Measurements from ENCODE around the gene PCNX1.
"Not testable (repeated sequence)": the region's sequence is repeated elsewhere in the genome, so short reads cannot be mapped to it uniquely, and the experiment has no call there.

The PCNX1 gene

DNA sequence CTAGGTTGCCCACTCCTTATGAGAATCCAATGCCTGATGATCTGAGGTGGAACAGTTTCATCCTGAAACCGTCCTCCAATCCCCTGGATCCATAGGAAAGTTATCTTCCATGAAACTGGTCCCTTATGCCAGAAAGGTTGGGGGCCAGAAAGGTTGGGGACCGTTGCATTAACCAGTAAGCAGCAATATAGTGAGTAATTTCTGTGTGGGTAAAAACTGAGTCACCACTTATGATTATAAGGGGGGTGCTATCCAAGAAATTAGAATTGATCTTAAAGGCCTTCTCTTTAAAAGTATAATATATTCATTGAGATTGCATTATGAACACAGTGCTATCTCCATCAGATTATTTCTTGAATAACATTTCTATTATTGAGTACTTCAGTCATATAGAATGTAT, 97.2 kb downstream of the PCNX1 start:
- Histone ChIP-seq H3K4me1 (ENCODE audit: control insufficient read depth, insufficient read depth, low read length) (peaks cover 40% of the 10 kb centered on the region), H3K4me2 (ENCODE audit: low read length) (no peak overlapping the region), H3K27me3 (ENCODE audit: control insufficient read depth, insufficient read depth, low read length) (no peaks in the 10 kb centered on the region), H3K36me3 (ENCODE audit: insufficient read depth, low read length) (peaks cover 19% of the 10 kb centered on the region), H3K9me3 (replicated peaks; ENCODE audit: low read length) (no peaks in the 10 kb centered on the region), H3K9ac (ENCODE audit: low read depth, low read length) (no peak overlapping the region), H3K4me3 (ENCODE audit: low read length) (no peak overlapping the region)

DNA sequence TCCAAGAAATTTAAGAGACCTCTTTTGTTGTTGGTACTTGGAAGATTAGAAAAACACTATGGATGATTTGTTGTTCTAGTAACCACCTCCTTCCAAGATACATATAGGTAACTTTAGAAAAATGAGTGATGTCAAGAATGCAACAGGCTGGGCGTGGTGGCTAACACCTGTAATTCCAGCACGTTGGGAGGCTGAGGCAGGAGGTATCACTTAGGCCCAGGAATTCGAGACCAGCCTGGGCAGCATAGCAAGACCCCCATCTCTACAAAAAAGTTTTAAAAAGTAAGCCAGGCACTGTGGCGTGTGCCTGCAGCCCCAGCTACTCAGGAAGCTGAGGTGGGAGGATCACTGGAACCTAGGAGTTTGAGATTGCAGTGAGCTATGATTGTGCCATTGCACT, 97.8 kb downstream of the PCNX1 start:
- H3K27me3 ChIP-seq (ENCODE audit: control insufficient read depth, insufficient read depth, low read length), result no peaks in the 10 kb centered on the region
- no peak overlapping the region for H3K4me2 ChIP-seq (ENCODE audit: low read length)
- H3K4me3 ChIP-seq (ENCODE audit: low read length), result no peak overlapping the region
- no peak overlapping the region for H3K9ac ChIP-seq (ENCODE audit: low read depth, low read length)
- H3K36me3 ChIP-seq (ENCODE audit: insufficient read depth, low read length), result peaks cover 19% of the 10 kb centered on the region
- H3K4me1 ChIP-seq (ENCODE audit: control insufficient read depth, insufficient read depth, low read length), result peaks cover 40% of the 10 kb centered on the region
- no peaks in the 10 kb centered on the region for H3K9me3 ChIP-seq (replicated peaks; ENCODE audit: low read length)

DNA sequence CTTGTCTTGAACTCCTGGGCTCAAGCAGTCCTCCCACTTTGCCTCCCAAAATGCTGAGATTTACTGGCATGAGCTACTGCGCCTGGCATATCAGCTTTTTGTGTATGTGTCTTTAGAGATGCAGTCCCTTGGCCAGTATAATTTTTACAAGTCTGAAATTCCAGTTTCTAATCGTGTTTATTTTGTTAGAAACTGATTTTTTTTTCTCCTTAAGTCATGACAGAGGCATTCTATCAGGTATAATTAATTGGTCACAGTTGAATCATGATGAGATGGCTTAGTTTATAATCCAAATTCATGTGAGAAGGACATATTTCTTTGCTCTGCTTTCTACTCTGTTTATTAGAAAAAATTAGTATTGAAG, 98.9 kb downstream of the PCNX1 start:
- Histone ChIP-seq H3K9me3 (replicated peaks; ENCODE audit: low read length) (no peaks in the 10 kb centered on the region), H3K4me1 (ENCODE audit: control insufficient read depth, insufficient read depth, low read length) (peaks cover 40% of the 10 kb centered on the region), H3K36me3 (ENCODE audit: insufficient read depth, low read length) (peaks cover 18% of the 10 kb centered on the region), H3K27me3 (ENCODE audit: control insufficient read depth, insufficient read depth, low read length) (no peaks in the 10 kb centered on the region), H3K4me2 (ENCODE audit: low read length) (peak overlapping the region; percentile 12), H3K9ac (ENCODE audit: low read depth, low read length) (no peak overlapping the region), H3K4me3 (ENCODE audit: low read length) (no peak overlapping the region)

DNA sequence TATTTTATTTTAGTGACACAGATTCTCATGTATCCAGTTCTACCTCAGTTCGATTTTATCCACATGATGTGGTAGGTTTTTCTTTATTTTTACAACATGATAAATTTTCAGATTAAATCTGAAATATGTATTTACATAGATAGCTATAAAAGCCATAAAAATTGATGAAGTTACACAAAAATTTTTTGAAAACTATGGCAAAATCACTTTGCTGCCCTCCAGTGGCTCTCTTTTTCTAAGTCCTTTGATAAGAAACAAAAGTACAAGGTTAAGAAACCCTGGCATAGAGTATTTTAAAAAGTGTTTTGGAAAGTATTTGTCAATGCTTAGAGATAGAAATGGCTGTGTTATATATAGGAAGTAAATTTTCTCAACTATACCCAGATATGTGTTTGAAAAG, 104.2 kb downstream of the PCNX1 start:
- no peaks in the 10 kb centered on the region for H3K9me3 ChIP-seq (replicated peaks; ENCODE audit: low read length)
- no peak overlapping the region for H3K4me3 ChIP-seq (ENCODE audit: low read length)
- peaks cover 11% of the 10 kb centered on the region for H3K4me1 ChIP-seq (ENCODE audit: control insufficient read depth, insufficient read depth, low read length)
- no peak overlapping the region for H3K9ac ChIP-seq (ENCODE audit: low read depth, low read length)
- no peaks in the 10 kb centered on the region for H3K27me3 ChIP-seq (ENCODE audit: control insufficient read depth, insufficient read depth, low read length)
- H3K4me2 ChIP-seq (ENCODE audit: low read length), result no peak overlapping the region
- peaks cover 18% of the 10 kb centered on the region for H3K36me3 ChIP-seq (ENCODE audit: insufficient read depth, low read length)

DNA sequence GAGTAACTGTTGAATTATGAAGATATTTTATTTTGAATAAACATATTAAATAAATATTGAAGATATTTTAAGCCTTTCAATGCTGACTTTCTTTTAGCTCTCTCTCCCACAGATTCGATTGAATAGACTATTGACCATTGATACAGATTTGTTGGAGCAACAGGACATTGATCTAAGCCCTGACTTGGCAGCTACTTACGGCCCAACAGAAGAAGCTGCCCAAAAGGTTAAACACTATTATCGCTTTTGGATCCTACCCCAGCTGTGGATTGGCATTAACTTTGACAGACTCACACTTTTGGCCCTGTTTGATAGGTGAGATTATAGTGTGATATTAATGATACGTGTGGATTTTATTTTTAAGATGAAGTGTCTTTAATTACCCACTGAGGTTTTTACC, 105.6 kb downstream of the PCNX1 start:
- Histone ChIP-seq H3K27me3 (ENCODE audit: control insufficient read depth, insufficient read depth, low read length) (no peaks in the 10 kb centered on the region), H3K4me2 (ENCODE audit: low read length) (no peak overlapping the region), H3K4me1 (ENCODE audit: control insufficient read depth, insufficient read depth, low read length) (peaks cover 3% of the 10 kb centered on the region), H3K4me3 (ENCODE audit: low read length) (no peak overlapping the region), H3K9ac (ENCODE audit: low read depth, low read length) (no peak overlapping the region), H3K36me3 (ENCODE audit: insufficient read depth, low read length) (peaks cover 21% of the 10 kb centered on the region), H3K9me3 (replicated peaks; ENCODE audit: low read length) (no peaks in the 10 kb centered on the region)

DNA sequence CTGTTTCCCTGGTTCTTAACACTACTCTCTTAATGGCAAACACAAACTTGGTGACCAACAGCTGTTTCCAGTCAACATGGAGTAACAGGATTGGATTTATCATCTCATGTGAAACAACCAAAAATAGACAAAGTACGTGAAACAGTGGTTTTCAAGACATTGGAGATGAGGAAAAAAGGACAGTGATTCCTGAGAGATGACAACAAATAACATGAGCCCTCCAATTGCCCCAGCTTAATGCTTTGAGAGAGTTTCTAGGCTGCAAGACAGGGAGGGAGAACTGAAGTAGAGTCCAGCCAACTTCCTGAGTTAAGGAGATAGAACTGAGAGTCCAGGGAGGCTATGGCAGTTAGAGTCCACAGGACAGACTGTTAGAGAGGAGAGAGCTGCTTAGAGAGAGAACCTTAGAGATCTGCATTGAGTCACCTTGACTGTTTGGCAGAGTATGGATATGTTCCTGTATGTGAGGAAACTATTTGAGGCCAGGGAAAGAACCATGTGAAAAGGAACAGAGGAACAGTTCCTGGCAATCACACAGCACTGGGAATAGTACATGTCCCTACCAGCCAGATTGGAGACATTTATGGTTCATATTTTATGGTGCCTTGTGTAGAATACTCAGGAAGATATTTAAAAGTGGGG, 106.4 kb downstream of the PCNX1 start:
- no peak overlapping the region for H3K4me3 ChIP-seq (ENCODE audit: low read length)
- H3K9me3 ChIP-seq (replicated peaks; ENCODE audit: low read length), result no peaks in the 10 kb centered on the region
- peaks cover 21% of the 10 kb centered on the region for H3K36me3 ChIP-seq (ENCODE audit: insufficient read depth, low read length)
- no peak overlapping the region for H3K4me2 ChIP-seq (ENCODE audit: low read length)
- no peaks in the 10 kb centered on the region for H3K27me3 ChIP-seq (ENCODE audit: control insufficient read depth, insufficient read depth, low read length)
- H3K4me1 ChIP-seq (ENCODE audit: control insufficient read depth, insufficient read depth, low read length), result no peaks in the 10 kb centered on the region
- no peak overlapping the region for H3K9ac ChIP-seq (ENCODE audit: low read depth, low read length)

DNA sequence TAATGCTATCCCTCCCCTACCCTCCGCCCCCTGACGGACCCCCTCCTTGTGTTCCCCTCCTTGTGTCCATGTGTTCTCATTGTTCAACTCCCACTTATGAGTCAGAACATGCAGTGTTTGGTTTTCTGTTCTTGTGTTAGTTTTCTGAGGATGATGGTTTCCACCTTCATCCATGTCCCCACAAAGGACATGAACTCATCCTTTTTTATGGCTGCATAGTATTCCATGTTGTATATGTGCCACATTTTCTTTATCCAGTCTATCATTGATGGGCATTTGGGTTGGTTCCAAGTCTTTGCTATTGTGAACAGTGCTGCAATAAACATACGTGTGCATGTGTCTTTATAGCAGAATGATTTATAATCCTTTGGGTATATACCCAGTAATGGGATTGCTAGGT, 112.7 kb downstream of the PCNX1 start:
- Histone ChIP-seq H3K4me1 (ENCODE audit: control insufficient read depth, insufficient read depth, low read length) (peaks cover 22% of the 10 kb centered on the region), H3K36me3 (ENCODE audit: insufficient read depth, low read length) (peaks cover 11% of the 10 kb centered on the region)
- H3K4me2 ChIP-seq (ENCODE audit: low read length); H3K4me3 ChIP-seq (ENCODE audit: low read length); H3K9ac ChIP-seq (ENCODE audit: low read depth, low read length); H3K9me3 ChIP-seq (replicated peaks; ENCODE audit: low read length); H3K27me3 ChIP-seq (ENCODE audit: control insufficient read depth, insufficient read depth, low read length): not testable (repeated sequence)

DNA sequence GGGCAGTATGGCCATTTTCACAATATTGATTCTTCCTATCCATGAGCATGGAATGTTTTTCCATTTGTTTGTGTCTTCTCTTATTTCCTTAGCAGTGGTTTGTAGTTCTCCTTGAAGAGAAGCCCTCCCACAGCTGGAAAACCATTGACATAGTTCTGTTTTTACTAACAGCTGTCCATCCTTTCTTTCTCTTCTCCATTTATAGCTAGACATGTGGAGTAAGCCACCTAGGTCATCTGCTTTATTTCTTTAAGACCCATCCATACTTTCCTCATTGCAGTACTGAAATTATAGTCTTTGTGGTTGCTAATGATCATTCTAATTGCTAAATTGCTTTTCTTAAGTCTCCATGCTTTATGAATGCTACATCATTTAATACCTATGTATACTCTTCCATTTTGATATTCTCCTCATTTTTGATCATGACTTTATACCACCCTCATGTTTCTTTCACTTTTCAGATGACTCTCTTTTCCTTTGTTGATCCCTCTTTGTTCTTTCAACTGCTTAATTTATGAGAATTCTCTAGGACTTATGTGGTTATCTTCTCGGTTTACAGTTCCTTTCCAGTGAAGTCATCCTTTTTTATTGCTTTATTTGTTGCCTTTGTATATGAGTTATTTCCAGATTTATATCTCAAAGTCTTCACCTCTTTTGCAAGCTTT, 114.2 kb downstream of the PCNX1 start:
- peak overlapping the region; percentile 63 for H3K9ac ChIP-seq (ENCODE audit: low read depth, low read length)
- no peaks in the 10 kb centered on the region for H3K27me3 ChIP-seq (ENCODE audit: control insufficient read depth, insufficient read depth, low read length)
- peaks cover 4% of the 10 kb centered on the region for H3K9me3 ChIP-seq (replicated peaks; ENCODE audit: low read length)
- H3K4me1 ChIP-seq (ENCODE audit: control insufficient read depth, insufficient read depth, low read length), result peaks cover 22% of the 10 kb centered on the region
- peaks cover 15% of the 10 kb centered on the region for H3K36me3 ChIP-seq (ENCODE audit: insufficient read depth, low read length)
- H3K4me3 ChIP-seq (ENCODE audit: low read length), result peak overlapping the region; percentile 44
- H3K4me2 ChIP-seq (ENCODE audit: low read length), result peak overlapping the region; percentile 78

DNA sequence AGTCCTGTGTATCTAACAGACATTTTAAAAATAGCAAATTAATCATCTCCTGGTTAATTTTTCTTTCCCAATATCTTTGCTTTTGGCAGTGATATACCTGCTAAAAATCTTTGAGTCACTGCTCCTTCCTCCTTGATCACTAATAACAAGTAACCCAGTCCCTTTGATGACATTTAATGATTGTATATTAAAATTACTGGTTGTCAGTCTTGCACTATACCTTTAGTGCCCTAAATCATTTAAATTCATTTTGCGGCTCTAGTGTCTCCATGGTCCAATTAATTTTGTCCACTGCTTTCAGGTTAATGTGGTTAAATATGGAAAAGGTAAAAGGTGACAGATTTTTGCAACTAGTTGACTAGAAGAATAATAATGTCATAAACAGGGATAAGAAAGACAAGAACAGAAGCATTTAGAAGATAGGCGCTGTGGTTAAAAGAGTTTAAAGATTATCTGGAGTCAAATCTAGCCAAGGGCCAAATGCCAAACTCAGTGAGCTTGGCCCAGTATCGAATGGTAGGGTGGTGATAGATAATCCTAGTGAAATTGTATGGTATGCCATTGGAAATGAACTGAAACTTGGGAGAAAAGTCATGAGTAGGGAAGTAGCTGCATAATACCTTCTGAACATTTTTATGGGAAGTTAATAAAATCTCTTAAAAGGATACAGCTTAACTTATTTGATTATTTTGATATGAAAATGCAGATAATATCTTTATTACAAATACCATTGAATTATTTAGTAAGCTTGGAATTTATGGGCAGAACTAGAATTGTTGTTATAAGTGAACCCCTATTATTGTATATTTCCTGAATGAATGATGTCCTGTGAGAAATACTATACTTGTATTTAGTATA, 115.0 kb downstream of the PCNX1 start:
- peak overlapping the region; percentile 46 for H3K4me3 ChIP-seq (ENCODE audit: low read length)
- H3K4me2 ChIP-seq (ENCODE audit: low read length), result peak overlapping the region; percentile 36
- no peak overlapping the region for H3K9ac ChIP-seq (ENCODE audit: low read depth, low read length)
- H3K4me1 ChIP-seq (ENCODE audit: control insufficient read depth, insufficient read depth, low read length), result peaks cover 22% of the 10 kb centered on the region
- H3K27me3 ChIP-seq (ENCODE audit: control insufficient read depth, insufficient read depth, low read length), result no peaks in the 10 kb centered on the region
- H3K36me3 ChIP-seq (ENCODE audit: insufficient read depth, low read length), result peaks cover 18% of the 10 kb centered on the region
- peaks cover 4% of the 10 kb centered on the region for H3K9me3 ChIP-seq (replicated peaks; ENCODE audit: low read length)

DNA sequence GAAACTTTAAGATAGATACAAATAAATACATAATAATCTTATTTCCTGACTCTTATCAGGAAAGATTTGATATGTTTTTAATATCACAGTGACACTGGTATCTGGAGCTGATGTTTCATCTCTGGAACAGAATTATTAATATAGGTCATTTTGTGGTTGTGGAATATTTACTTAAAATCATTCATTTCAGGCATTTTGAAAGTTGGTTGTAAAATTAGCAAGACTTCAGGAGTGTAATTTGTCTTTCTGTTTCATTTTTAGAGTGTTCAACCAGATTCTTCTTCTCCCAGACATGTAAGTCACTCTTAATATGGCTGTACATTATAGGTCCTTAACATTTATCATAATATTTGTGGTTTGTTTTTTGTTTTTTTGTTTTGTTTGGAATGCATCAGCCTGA, 115.7 kb downstream of the PCNX1 start:
- Histone ChIP-seq H3K4me1 (ENCODE audit: control insufficient read depth, insufficient read depth, low read length) (peaks cover 22% of the 10 kb centered on the region), H3K9me3 (replicated peaks; ENCODE audit: low read length) (peaks cover 4% of the 10 kb centered on the region), H3K36me3 (ENCODE audit: insufficient read depth, low read length) (peaks cover 19% of the 10 kb centered on the region), H3K4me2 (ENCODE audit: low read length) (no peak overlapping the region), H3K9ac (ENCODE audit: low read depth, low read length) (no peak overlapping the region), H3K4me3 (ENCODE audit: low read length) (no peak overlapping the region), H3K27me3 (ENCODE audit: control insufficient read depth, insufficient read depth, low read length) (no peaks in the 10 kb centered on the region)

DNA sequence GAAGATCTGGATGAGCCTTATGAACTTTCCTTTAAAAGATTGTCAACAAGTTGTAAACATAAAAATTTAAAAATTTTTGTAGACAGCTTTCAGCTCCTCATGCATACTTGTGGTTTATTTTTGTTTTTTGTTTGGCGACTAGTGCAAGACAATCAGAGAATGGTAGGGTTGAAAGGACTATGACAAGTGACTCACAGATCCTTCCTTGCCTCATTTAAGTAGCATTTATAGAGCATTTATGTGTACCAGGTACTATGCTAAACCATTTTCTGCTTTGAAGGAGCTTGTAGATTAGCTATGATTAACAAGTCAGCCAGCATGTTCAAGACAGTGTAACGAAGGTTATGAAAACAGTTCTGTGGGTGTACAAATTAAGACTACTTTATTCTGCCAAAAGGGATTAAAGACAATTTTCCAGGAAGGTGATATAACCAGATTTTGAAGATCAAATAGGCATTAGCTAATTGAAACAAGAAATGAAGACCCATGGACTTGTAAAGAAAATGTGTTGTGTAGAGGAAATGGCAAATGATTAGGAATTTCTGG, 122.0 kb downstream of the PCNX1 start:
- no peak overlapping the region for H3K4me2 ChIP-seq (ENCODE audit: low read length)
- H3K4me1 ChIP-seq (ENCODE audit: control insufficient read depth, insufficient read depth, low read length), result peaks cover 5% of the 10 kb centered on the region
- no peak overlapping the region for H3K4me3 ChIP-seq (ENCODE audit: low read length)
- H3K9me3 ChIP-seq (replicated peaks; ENCODE audit: low read length), result no peaks in the 10 kb centered on the region
- H3K9ac ChIP-seq (ENCODE audit: low read depth, low read length), result no peak overlapping the region
- no peaks in the 10 kb centered on the region for H3K27me3 ChIP-seq (ENCODE audit: control insufficient read depth, insufficient read depth, low read length)
- H3K36me3 ChIP-seq (ENCODE audit: insufficient read depth, low read length), result peaks cover 36% of the 10 kb centered on the region

Measured in skeletal muscle satellite cell (primary cell).